22Rv1 (cell line): Measurements from ENCODE around the gene OR10H2.

ENCODE experiments used
- H3K27ac ChIP-seq: fragments of 450-650 bp; 2 replicates; pipeline ENCODE4 v1.5.1; 2017
- ZFX ChIP-seq: fragments of 450-650 bp; IDR thresholded peaks from 2 replicates; pipeline ENCODE4 v1.6.1; 2017; ENCODE audit warnings: antibody characterized with exemption, borderline replicate concordance
- TF ChIP-seq, protein P1 (sequence below): fragments of 450-650 bp; IDR thresholded peaks from 2 replicates; pipeline ENCODE4 v1.5.1; 2017; ENCODE audit warnings: mild to moderate bottlenecking

OR10H2 gene

GRCh38 chr19:15701757-15702533 is 25.9 kb upstream of the OR10H2 start:
- no peak overlapping the region for H3K27ac ChIP-seq
- TF ChIP-seq, protein P1, sequence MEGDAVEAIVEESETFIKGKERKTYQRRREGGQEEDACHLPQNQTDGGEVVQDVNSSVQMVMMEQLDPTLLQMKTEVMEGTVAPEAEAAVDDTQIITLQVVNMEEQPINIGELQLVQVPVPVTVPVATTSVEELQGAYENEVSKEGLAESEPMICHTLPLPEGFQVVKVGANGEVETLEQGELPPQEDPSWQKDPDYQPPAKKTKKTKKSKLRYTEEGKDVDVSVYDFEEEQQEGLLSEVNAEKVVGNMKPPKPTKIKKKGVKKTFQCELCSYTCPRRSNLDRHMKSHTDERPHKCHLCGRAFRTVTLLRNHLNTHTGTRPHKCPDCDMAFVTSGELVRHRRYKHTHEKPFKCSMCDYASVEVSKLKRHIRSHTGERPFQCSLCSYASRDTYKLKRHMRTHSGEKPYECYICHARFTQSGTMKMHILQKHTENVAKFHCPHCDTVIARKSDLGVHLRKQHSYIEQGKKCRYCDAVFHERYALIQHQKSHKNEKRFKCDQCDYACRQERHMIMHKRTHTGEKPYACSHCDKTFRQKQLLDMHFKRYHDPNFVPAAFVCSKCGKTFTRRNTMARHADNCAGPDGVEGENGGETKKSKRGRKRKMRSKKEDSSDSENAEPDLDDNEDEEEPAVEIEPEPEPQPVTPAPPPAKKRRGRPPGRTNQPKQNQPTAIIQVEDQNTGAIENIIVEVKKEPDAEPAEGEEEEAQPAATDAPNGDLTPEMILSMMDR, result no peak
- no peak for TF ChIP-seq ZFX

GRCh38 chr19:15702534-15702930 is 25.3 kb upstream of the OR10H2 start:
- H3K27ac ChIP-seq, result no peak overlapping the region
- no peak for TF ChIP-seq ZFX
- TF ChIP-seq, protein P1, result 0 out of 2 replicates have a peak, but pooled peaks have one; percentile 4

DNA sequence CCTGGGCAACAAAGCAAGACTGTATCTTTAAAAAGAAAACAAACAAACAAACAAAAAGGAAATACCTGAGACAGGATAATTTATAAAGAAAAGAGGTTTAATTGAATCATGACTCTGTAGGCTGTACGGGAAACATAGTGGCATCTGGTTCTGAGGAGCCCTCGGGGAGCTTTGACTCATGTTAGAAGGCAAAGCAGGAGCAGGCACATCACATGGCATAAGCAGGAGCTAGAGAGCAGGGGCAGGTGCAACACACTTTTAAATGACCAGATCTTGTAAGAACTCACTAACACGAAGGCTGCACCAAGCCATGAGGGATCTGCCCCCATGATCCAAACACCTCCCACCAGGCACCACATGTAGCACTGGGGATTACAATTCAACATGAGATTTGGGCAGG is 13.2 kb upstream of the OR10H2 start:
- no peak overlapping the region for H3K27ac ChIP-seq
- TF ChIP-seq, protein P1, result no peak
- no peak for TF ChIP-seq ZFX

DNA sequence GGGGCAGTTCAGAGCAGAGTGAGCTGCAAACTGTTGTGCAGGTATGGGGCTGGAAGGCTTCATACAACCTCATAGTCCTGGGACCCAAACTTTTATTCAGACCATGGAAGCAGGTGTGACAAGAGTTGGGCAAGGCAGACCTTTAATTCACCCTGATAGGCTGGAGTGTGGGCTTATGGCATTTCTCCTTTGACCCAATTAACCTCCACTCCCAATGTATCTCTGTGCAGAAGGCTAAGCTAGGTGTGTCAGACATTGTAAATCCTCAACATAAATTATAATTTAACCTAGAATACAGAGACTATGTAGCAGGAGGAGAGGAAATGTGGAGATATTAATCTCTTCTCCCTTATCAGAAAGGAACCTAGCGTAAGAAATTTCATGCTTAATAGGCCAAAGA is 12.2 kb upstream of the OR10H2 start:
- TF ChIP-seq ZFX, result no peak
- TF ChIP-seq, protein P1, result no peak
- no peak overlapping the region for H3K27ac ChIP-seq

DNA sequence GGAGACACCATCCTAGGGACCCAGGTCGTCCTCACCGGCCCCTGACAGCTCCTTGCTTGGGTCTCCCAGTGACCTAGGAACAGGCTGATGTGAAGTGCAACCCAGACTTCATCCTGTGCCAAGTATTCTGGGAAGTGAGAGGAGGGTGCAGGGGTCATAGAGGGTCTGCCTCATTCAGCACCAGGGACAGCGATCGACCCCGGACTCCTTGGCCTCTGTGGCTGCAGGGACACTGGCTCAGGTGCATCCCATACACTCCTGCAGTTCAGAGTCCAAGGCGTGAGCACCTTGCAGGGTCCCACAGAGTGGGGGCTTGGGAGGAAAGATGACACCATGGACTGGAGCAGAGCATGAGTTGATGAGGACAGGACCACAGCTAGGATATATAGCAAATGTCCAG is 10.0 kb upstream of the OR10H2 start:
- no peak for TF ChIP-seq ZFX
- no peak overlapping the region for H3K27ac ChIP-seq

DNA sequence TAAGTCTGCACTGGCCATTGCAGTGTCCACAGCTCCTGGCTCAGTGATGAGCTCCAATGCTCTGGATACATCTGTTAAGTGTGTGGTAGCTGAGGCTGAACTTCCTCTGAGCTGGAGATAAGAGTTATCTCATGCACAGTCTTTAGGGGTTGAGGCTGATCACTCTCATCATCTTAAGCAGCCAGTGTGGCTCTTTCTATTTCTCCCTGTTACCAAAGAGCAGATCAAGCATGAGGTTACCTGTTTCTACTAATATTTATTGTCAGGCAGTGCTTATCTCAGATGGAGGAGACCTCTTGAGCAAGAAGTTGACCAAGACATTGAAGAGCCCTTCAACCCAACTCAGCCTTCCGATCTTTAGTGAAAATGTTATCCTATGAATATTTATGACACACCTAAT is 6.6 kb upstream of the OR10H2 start:
- TF ChIP-seq, protein P1, result no peak
- TF ChIP-seq ZFX, result no peak
- no peak overlapping the region for H3K27ac ChIP-seq

DNA sequence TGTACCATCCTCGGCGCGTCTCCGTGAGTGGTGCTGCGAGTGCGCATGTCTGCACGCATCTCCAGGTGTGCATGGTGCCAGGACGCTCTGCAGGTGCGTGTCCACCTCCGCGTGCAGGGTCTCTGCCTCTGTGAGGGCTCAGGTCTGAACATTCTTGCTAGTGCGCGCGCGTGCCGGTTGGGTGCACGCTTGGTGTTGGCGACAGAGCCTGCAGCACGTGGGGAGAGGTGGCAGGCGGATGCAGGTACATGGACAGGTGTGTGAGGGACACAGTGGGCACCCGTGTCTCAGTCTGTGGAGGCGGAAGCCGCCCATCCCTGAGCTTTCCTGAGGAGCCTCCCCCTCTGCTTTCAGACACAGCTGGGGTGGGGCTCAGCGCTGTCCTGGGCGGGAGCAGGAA is 4.9 kb upstream of the OR10H2 start:
- no peak for TF ChIP-seq ZFX
- TF ChIP-seq, protein P1, result no peak
- H3K27ac ChIP-seq, result no peak overlapping the region
